Uterus (tissue), 4 donors: ENCODE measurements around the gene UVRAG. TPM values are rescaled to one million over a fixed set of nuclear protein-coding genes. Genes with fewer than 3 reads are reported as not detected.

Experiments
- DNase-seq, 2 donors: peaks; one replicate each; pipeline ENCODE4 v3.0.0-alpha.2; 2019 to 2020
- H3K27ac ChIP-seq, 2 donors: fragments of 200-600 bp; sonication (generic); 1 replicate in 1 of 2; 2 replicates in 1 of 2; pipeline ENCODE4 v1.5.1; 2016 to 2018
- H3K27me3 ChIP-seq, 2 donors: fragments of 200-600 bp; sonication (generic); one replicate each; pipeline ENCODE4 v1.5.1; 2018 to 2019; ENCODE audit warnings: control low read depth in 1 of 2
- H3K36me3 ChIP-seq, 2 donors: fragments of 200-600 bp; sonication (generic); one replicate each; pipeline ENCODE4 v1.5.1; 2019; ENCODE audit warnings: control low read depth in 1 of 2
- H3K4me1 ChIP-seq, 2 donors: fragments of 200-600 bp; sonication (generic); one replicate each; pipeline ENCODE4 v1.5.1; 2018 to 2019; ENCODE audit warnings: control low read depth in 1 of 2
- H3K4me3 ChIP-seq, 2 donors: fragments of 200-600 bp; sonication (generic); 1 replicate in 1 of 2; 2 replicates in 1 of 2; pipeline ENCODE4 v1.5.1; 2018 to 2019; ENCODE audit warnings: mild to moderate bottlenecking in 1 of 2
- H3K9me3 ChIP-seq, 2 donors: fragments of 200-600 bp; sonication (generic); one replicate each; pipeline ENCODE4 v1.5.1; 2019; ENCODE audit warnings: control low read depth in 1 of 2
- CTCF ChIP-seq, 4 experiments: fragments of 200-600 bp in 2 of 4; fragments of 450-650 bp in 2 of 4; sonication (generic) in 2 of 4; IDR thresholded peaks; one replicate each; pipeline ENCODE4 v1.5.1; 2016 to 2019; ENCODE audit warnings: antibody characterized with exemption in 4 of 4, mild to moderate bottlenecking in 2 of 4, moderate library complexity in 1 of 4
- POLR2A ChIP-seq, 2 donors: fragments of 450-650 bp; IDR thresholded peaks; one replicate each; pipeline ENCODE4 v1.6.1; 2016; ENCODE audit warnings: antibody characterized with exemption in 2 of 2, mild to moderate bottlenecking in 1 of 2, moderate library complexity in 1 of 2
- intact Hi-C: fragments of 100-400 bp; cut with DNase I; formaldehyde crosslinking; loops from one replicate; pipeline ENCODE4 v1.15.1; 2023; ENCODE audit warnings: low total_unique reads
- total RNA-seq, 4 donors: library from RNA; depleted of rRNA in 3 of 4; stranded (reverse); fragments of >200 nt in 3 of 4; gene quantifications; one replicate each; pipeline versions ENCODE4 v1.1.0 to v1.2.4, GENCODE V29; 2014 to 2023
- donor health status: DM: yes; HTN: yes; CAD: no.

UVRAG gene
- total RNA-seq, 4 donors from 2014 or later = 14.9 to 42.9 (median 26.4) TPM

GRCh38 chr11:75839851-75840250, 24.8 kb downstream of the UVRAG start:
- Histone ChIP-seq H3K4me1 (no peaks in the 10 kb centered on the region), H3K9me3 (no peaks in the 10 kb centered on the region), H3K27ac (no peak overlapping the region), H3K36me3 (no peaks in the 10 kb centered on the region), H3K27me3 (no peaks in the 10 kb centered on the region), H3K4me3 (no peak overlapping the region)
- DNase-seq = no peak
- intact Hi-C loops = no loop called here
- no peak for TF ChIP-seq POLR2A (IDR thresholded peaks at IDR 0.05)
- no peak for TF ChIP-seq CTCF (IDR thresholded peaks at IDR 0.05)

GRCh38 chr11:75840522-75840921, 25.5 kb downstream of the UVRAG start:
- no peak for DNase-seq
- no peak overlapping the region for H3K27ac ChIP-seq
- H3K4me1 ChIP-seq = no peaks in the 10 kb centered on the region
- no peaks in the 10 kb centered on the region for H3K27me3 ChIP-seq
- intact Hi-C loops = no loop called here
- no peaks in the 10 kb centered on the region for H3K9me3 ChIP-seq
- TF ChIP-seq POLR2A (IDR thresholded peaks at IDR 0.05) (no peak), CTCF (IDR thresholded peaks at IDR 0.05) (no peak)
- no peak overlapping the region for H3K4me3 ChIP-seq
- H3K36me3 ChIP-seq = no peaks in the 10 kb centered on the region

GRCh38 chr11:75841739-75842138, 26.7 kb downstream of the UVRAG start:
- Histone ChIP-seq H3K27me3 (no peaks in the 10 kb centered on the region), H3K9me3 (no peaks in the 10 kb centered on the region), H3K27ac (no peak overlapping the region), H3K36me3 (no peaks in the 10 kb centered on the region), H3K4me3 (no peak overlapping the region), H3K4me1 (no peaks in the 10 kb centered on the region)
- no peak for DNase-seq
- intact Hi-C loops = loop anchor here (2.0 kb wide), 1 partner anchor 13 kb away; no protein-coding TSS in a partner anchor
- TF ChIP-seq POLR2A (IDR thresholded peaks at IDR 0.05) (no peak), CTCF (IDR thresholded peaks at IDR 0.05) (no peak)

- no peak for TF ChIP-seq POLR2A (IDR thresholded peaks at IDR 0.05)
- TF ChIP-seq CTCF (IDR thresholded peaks at IDR 0.05) = no peak
- intact Hi-C loops = no loop called here
- no peak for DNase-seq
- H3K27me3 ChIP-seq = no peaks in the 10 kb centered on the region
- H3K36me3 ChIP-seq = no peaks in the 10 kb centered on the region
- no peaks in the 10 kb centered on the region for H3K9me3 ChIP-seq
- no peak overlapping the region for H3K27ac ChIP-seq
- no peak overlapping the region for H3K4me3 ChIP-seq
- H3K4me1 ChIP-seq = peaks cover 0 to 4% of the 10 kb centered on the region in 2 donors
Observed at GRCh38 chr11:75845324-75845723, 30.3 kb downstream of the UVRAG start.

GRCh38 chr11:75849894-75850293, 34.9 kb downstream of the UVRAG start:
- no peaks in the 10 kb centered on the region for H3K36me3 ChIP-seq
- H3K9me3 ChIP-seq = no peaks in the 10 kb centered on the region
- DNase-seq = no peak
- no peaks in the 10 kb centered on the region for H3K27me3 ChIP-seq
- no peak overlapping the region for H3K4me3 ChIP-seq
- peaks cover 4 to 6% of the 10 kb centered on the region in 2 donors for H3K4me1 ChIP-seq
- H3K27ac ChIP-seq = peak overlapping the region; percentile 44 to 56
- intact Hi-C loops = no loop called here
- TF ChIP-seq CTCF (IDR thresholded peaks at IDR 0.05) (no peak), POLR2A (IDR thresholded peaks at IDR 0.05) (no peak)
